Activated naive CD8-positive, alpha-beta T cell (primary cell): ENCODE measurements around the gene DDX41.

Experiments
- H3K27ac Mint-ChIP-seq: one replicate; pipeline ENCODE4 v1.8.0; 2021; ENCODE audit warnings: mixed read lengths
- H3K27me3 Mint-ChIP-seq: one replicate; pipeline ENCODE4 v1.8.0; 2021; ENCODE audit warnings: mixed read lengths
- H3K36me3 Mint-ChIP-seq: one replicate; pipeline ENCODE4 v1.8.0; 2021; ENCODE audit warnings: mixed read lengths
- H3K4me1 Mint-ChIP-seq: one replicate; pipeline ENCODE4 v1.8.0; 2021; ENCODE audit warnings: low read depth, mixed read lengths
- H3K4me3 Mint-ChIP-seq: one replicate; pipeline ENCODE4 v1.8.0; 2021; ENCODE audit warnings: mild to moderate bottlenecking, mixed read lengths
- H3K9me3 Mint-ChIP-seq: one replicate; pipeline ENCODE4 v1.8.0; 2021; ENCODE audit warnings: low read depth, mixed read lengths

The DDX41 gene

DNA sequence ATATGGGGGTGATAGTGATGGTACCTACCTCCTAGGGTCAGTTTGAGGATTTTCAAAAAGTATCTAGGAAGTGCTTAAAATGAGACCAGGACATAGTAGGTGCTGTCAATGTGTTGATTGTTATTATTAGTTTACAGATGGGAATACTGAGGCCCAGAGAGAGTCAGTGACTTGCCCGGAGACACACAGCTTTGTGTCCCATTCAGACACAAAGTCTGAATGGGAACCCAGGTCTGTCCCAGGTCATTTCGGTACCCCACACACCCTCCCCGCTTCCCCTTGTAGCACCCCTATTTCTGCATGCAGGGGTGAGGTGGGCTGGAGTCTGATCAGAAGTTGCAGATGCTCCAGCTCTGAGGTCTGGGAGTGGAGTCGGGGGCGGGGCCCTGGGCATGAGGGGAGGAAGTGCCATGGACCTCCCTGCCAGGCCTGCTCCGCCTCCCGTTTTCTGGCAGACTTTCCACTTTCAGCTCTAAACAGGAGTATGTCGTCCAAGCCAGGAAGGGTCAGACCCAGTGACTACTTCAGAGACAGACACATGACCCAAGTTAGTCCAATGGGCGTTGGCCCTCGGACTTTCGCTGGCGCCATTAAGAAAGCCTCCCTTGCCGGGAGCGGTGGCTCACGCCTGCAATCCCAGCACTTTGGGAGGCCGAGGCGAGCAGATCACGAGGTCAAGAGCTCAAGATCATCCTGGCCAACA lies 40.1 kb downstream of the DDX41 start:
- H3K27ac Mint-ChIP-seq: peak overlapping the region; percentile 76

DNA sequence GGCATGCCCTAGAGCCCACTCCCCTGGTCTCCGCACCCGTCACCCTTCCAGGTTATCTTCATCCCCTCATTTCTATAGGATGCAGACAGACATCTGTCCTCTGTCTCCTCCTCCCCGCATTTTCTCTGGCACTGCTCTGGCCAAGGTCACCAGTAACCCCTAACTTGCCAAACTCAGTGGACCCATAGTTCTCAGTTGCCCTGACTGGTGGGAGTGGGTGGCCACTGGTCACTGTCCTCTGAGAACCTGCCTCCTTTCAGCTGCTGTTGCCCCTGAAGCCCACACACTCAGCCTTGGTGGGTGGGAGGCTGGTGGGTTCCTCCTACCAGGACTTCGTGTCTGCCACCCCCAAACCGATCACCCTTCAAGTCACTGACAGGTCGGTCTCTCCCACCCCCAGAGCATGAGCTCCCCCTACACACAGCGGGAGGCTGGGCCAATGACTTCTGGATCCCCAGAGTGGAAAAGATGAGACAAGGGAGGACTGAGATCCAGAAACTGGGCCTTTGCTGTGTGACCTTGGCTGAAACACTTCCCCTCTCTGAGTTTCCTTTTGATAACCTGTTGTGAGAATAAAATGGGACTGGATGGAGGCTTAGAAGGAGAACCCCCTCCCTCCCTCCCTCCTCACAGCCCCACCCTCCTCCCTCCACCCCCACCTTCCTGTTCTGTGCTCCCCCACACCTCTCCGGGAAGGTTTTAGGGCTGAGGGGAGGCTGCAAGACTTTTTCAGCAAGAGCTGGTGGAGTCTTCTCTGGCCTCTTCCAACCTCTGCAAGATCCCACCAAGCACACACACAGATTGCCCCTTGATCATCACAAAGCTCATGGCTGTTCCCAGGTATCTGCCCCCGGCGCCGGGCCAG lies 41.0 kb downstream of the DDX41 start:
- H3K4me1 Mint-ChIP-seq: peaks cover 64% of the 10 kb centered on the region
- H3K27ac Mint-ChIP-seq: peak overlapping the region; percentile 76
- no peaks in the 10 kb centered on the region for H3K9me3 Mint-ChIP-seq
- peak overlapping the region; percentile 69 for H3K4me3 Mint-ChIP-seq
- H3K27me3 Mint-ChIP-seq: no peaks in the 10 kb centered on the region
- no peaks in the 10 kb centered on the region for H3K36me3 Mint-ChIP-seq

More for the DNA sequence above, 40.1 kb downstream of the DDX41 start:
- peak overlapping the region; percentile 67 for H3K4me3 Mint-ChIP-seq
- H3K9me3 Mint-ChIP-seq: no peaks in the 10 kb centered on the region
- peaks cover 57% of the 10 kb centered on the region for H3K4me1 Mint-ChIP-seq
- H3K36me3 Mint-ChIP-seq: no peaks in the 10 kb centered on the region
- no peaks in the 10 kb centered on the region for H3K27me3 Mint-ChIP-seq

DNA sequence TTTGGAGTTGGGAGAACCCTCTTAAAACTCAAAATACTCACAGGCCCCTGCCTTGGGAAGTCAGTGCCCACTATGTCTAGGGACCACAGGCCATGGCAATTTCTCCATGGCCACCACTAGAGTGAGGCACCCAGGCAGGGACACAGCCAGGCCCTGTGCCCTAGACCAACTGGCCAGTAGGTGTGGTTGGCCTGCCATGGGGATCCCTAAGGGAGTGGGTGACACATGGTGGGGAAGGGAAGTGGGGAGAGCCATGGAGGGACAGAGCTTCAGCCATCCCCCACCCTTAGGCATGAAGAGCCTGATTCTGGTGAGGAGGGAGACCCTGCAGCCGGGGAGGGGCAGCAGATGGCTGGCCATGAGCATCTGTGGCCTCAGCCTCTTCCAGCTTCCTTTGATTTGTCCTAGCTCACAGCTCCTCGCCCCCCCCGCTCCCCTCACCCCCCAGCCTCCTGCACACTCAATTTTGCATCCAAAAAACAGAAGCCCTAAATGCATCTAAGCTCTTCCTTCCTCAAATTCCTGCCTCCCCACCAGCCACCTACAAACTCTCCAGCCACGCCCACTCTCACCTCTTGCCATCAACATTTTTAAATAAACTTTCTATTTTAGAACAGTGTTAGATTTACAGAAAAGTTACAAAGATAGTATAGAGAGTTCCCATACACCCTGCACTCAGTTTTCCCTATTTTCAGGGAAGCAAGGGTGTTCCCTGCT lies 41.8 kb downstream of the DDX41 start:
- H3K36me3 Mint-ChIP-seq: no peaks in the 10 kb centered on the region
- H3K27me3 Mint-ChIP-seq: no peaks in the 10 kb centered on the region
- peak overlapping the region; percentile 85 for H3K4me3 Mint-ChIP-seq
- peak overlapping the region; percentile 55 for H3K27ac Mint-ChIP-seq
- peaks cover 65% of the 10 kb centered on the region for H3K4me1 Mint-ChIP-seq
- H3K9me3 Mint-ChIP-seq: no peaks in the 10 kb centered on the region

DNA sequence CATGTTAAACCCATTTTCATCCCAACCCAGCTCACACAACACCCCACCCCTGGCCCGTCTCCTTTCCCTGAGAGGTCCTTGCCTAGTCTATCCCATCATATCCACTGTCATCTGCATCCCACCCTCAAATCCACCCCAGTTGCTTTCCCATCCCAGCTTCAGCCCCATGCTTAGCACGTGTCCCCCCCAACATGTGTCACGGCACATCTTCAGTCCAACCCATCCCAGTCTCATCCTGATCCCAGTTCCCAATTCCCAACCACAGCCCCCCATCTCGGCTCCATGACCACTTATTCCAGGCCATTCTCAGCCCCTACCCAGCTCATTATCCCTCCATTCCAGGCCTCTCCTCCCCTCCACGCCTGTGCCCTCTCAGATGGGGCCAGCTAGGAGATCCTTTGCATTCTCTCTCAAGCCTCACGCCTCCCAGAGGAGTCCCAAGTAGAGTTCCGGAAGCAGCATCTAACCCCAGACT lies 42.7 kb downstream of the DDX41 start:
- H3K4me3 Mint-ChIP-seq: peak overlapping the region; percentile 85
- H3K27ac Mint-ChIP-seq: peak overlapping the region; percentile 70
- no peaks in the 10 kb centered on the region for H3K36me3 Mint-ChIP-seq
- no peaks in the 10 kb centered on the region for H3K9me3 Mint-ChIP-seq
- H3K4me1 Mint-ChIP-seq: peaks cover 55% of the 10 kb centered on the region
- H3K27me3 Mint-ChIP-seq: no peaks in the 10 kb centered on the region

DNA sequence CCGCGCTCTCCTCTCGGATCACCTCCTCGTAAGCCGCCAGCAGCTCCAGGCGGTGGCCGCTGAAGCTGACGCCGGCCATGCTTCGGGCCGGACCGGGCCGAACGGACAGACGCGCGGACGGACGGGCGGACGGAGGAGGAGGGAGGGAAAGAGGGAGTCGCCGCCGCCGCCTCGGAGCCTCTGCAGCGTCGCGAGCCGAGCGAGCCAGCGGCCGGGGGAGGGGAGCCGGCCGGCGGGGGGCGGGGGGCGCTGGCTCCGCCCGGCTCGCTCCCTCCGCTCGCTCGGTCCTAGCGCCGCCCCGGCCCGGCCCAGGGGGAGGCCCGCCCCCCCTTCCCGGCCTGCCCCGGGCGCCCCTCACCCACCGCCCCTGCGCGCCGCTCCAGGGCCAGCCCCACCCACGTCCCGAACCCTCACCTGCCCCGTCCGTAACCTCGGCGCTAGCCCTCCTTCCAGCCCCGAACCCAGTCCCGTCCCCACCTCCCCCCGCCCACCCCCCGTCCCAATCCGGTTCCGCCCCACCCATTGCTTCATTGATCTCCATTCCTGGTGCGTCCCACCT lies 43.2 kb downstream of the DDX41 start, which contains the start of gene DBN1:
Gene DBN1, minus strand, starts transcription at position 192 of the 559 bp plus-strand sequence. Its CDS starts 113 bp downstream, at position 79.
- H3K27me3 Mint-ChIP-seq: no peaks in the 10 kb centered on the region
- H3K27ac Mint-ChIP-seq: peak within 1 kb of the TSS; percentile 70
- no peaks in the 10 kb centered on the region for H3K36me3 Mint-ChIP-seq
- no peaks in the 10 kb centered on the region for H3K9me3 Mint-ChIP-seq
- H3K4me3 Mint-ChIP-seq: peak within 1 kb of the TSS; percentile 85
- H3K4me1 Mint-ChIP-seq: peaks cover 50% of the 10 kb centered on the region

DNA sequence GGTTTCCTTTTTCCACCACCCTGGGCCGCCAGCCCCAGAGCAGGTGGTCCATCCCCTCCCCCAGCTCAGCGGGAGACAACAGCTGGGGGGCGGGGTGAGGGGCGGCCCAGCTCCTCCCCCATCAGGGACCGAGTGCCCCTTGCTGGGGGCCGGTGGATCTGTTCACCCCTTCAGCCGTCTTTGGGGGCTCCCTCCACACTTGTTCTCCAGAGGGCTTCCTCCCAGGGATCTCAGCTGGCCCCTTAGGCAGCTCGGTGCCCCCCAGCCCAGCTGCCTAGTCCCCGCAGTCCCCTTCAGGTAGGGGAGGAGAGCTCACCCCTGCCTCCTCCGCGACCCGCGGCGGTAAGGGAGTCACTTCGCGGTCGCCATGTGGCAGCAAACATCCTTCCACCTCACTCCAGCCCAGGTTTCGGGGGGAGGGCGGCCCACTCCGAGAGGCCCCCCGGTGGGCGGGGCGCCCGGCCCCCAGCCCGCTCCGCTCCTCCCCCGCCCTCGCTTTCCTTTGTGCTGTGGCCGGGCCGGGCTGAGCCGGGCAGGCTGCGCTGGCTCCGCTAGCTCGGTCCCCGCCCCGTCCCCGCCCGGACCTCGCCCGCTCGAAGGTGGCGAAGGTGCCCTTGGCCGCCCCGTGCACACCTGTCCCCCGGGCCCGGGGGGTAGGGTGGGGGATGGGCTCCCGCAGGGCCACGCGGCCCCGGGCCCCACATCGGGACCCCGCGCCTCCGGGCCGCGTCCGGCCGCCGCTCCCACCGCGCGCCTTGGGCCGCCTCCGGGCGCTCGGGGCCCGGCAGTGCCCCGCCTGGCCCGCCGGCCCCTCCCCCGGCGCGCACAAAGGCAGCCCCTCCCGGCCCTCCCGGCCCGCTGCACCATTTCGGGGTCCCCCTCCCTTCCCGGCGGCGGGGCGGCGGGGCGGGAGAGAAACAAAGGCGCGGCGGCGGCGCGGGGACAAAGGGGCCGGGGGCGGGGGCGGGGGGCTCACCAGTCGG lies 44.0 kb downstream of the DDX41 start:
- Mint-ChIP-seq H3K27me3 (no peaks in the 10 kb centered on the region), H3K36me3 (no peaks in the 10 kb centered on the region), H3K27ac (peak overlapping the region; percentile 67), H3K4me3 (peak overlapping the region; percentile 81), H3K4me1 (peaks cover 44% of the 10 kb centered on the region), H3K9me3 (no peaks in the 10 kb centered on the region)

DNA sequence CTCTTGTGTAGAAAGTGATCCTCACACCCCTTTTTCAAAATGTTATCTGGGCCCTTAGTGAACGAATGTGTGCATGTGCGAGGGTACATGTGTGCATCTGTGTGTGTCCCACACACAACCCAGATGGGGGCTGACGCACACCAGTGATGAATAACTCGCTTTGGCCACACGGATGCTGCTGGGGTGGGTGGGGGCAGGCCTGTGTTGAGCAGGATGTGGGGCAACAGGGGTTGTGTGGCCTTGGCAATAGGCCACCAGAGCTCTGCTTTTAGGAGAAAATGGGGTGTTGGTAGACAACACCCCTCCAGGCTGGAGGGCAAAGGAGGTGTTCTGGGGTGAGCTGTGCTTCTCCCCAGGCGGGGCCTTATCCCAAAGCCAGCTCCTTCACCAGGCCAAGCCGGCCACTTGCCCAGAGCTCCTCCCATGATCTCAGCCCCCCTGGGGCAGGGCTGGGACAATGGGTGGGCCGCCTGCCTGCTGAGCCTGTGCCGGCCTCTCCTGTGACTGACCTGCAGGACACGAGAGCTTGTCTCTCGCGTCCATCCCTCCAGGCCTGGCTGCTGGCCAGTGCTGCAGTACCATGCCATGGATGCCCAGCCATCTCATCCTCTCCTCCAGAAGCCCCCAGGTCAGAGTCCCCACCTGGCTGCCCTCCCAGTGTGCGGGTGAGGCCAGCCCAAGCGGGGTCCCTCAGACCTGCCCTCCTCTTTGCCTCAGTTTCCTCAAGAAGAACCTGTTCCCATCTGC lies 45.0 kb downstream of the DDX41 start:
- Mint-ChIP-seq H3K27ac (peak overlapping the region; percentile 67), H3K27me3 (no peaks in the 10 kb centered on the region), H3K4me3 (peak overlapping the region; percentile 80), H3K4me1 (peaks cover 41% of the 10 kb centered on the region), H3K9me3 (no peaks in the 10 kb centered on the region), H3K36me3 (no peaks in the 10 kb centered on the region)

DNA sequence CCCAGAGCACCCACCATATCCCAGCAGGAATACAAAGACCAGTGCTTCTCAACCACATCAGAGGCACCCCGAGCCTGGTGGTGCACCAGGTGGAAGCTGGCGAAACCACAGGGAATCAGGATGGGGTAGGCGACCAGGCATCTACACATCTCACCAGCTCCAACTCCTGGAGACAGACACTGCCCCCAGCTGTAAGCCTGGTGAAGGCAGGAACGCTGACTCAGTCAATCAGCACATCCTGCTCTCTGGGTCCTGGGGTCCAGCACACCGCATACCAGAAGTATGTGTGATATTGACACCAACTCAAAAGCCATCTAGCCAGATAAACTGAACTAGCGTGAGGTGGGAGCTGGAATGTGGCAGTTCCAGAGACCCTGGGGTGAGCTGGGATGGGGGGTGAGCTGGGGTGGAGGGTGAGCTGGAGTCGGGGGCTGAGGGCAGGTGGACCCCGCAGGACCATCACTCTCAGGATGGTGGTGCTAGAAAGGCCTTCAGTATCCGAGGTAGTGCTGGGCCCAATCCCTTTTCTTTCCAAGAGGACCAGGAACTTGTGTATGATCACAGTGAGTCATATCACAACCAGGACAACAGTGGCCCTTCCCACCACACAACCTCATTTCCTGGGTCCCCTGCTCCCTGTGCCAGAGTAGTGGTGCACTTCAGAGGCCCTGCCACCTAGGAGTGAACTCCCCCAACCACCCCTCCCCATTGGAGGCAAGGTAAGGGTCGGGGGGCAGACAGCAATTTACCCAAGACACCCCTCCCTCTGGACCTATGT lies 45.8 kb downstream of the DDX41 start:
- Mint-ChIP-seq H3K4me1 (peaks cover 35% of the 10 kb centered on the region), H3K27me3 (no peaks in the 10 kb centered on the region), H3K4me3 (peak overlapping the region; percentile 80), H3K36me3 (peaks cover 3% of the 10 kb centered on the region), H3K9me3 (no peaks in the 10 kb centered on the region), H3K27ac (peak overlapping the region; percentile 71)

DNA sequence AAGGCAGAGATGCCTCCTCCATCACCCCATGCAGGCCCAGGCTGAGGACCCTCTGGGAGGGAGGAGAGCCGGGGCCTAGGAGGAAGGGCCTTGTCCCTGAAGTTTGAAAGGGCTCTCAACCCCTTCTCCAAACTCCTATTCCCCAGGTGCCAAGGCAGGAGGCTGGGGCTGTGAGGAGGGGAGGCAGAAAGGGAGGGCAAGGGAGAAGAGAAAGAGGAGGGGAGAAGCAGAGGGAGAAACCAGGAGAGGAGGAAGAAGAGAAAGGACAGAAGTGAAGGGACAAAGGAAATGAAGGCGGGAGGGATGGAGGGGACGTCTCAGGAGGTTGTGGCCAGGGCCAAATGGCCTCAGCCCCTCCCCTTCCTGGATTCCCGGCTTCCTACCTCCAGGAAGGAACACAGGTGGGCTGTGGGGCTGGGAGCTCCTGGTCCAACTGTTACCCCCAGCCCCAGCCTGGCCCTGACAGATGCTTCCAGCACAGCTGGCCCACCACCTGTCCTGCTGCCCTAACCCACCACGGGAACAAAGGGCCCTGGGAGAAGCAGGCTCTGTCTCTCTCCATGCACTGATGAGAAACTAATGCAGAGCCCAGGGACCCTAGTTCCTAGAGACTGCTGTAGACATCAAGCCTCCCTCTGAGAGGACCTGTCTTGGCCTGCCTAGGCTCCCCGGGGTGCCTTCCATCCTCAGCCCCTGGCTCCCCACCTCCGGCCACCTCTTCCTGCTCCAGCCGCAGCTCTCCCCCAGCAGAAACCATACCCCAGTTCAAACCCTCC lies 46.8 kb downstream of the DDX41 start:
- peaks cover 26% of the 10 kb centered on the region for H3K4me1 Mint-ChIP-seq
- no peaks in the 10 kb centered on the region for H3K9me3 Mint-ChIP-seq
- H3K4me3 Mint-ChIP-seq: peak overlapping the region; percentile 20
- peaks cover 9% of the 10 kb centered on the region for H3K36me3 Mint-ChIP-seq
- no peaks in the 10 kb centered on the region for H3K27me3 Mint-ChIP-seq
- H3K27ac Mint-ChIP-seq: peak overlapping the region; percentile 71

DNA sequence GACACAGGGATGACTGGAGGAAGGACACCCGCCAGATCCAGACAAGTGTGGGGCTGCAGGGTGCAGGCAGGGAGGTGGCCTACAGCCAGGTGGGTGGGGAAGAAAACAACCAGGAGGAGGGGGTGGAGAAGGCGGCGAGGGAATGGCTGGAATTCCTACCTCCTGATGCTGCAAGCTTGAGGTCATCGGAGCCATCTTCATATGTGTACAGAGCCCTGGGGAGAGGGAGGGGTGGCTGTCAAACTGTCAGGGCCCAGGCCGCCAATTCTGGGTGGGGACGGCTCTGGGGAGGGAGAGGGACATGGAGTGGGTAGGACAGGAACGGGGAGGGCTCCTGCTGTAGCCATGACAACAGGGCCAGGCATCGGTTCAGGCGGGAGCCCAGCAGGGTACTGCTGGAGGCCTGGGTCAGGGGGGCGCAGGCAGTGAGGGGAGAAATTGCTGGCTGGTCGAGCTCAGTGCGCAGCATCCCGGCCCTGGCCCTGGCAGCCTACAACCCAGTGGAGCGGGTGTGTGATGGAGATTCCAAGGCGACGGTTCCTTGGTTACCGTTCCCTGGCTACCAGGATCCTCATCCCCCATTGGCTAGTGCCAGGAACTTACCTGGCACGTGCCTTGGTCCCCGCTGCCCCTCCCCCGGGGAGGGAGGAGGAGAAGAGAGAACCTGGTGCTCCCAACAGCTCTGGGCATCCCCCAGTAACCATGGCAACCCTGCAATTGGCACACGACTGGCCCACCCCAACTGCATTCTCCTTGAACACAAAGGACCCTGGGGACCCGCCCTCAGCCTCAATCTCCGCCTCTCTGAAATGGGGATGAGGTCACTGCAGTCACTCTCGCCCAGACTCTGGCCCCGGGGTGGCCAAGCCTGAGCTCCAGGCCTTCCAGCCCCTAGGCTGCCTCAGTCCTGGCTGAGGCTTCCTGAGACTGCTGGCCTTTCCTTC lies 47.8 kb downstream of the DDX41 start:
- Mint-ChIP-seq H3K27ac (no peak overlapping the region), H3K27me3 (no peaks in the 10 kb centered on the region), H3K36me3 (peaks cover 9% of the 10 kb centered on the region), H3K4me1 (peaks cover 16% of the 10 kb centered on the region), H3K4me3 (no peak overlapping the region), H3K9me3 (no peaks in the 10 kb centered on the region)

DNA sequence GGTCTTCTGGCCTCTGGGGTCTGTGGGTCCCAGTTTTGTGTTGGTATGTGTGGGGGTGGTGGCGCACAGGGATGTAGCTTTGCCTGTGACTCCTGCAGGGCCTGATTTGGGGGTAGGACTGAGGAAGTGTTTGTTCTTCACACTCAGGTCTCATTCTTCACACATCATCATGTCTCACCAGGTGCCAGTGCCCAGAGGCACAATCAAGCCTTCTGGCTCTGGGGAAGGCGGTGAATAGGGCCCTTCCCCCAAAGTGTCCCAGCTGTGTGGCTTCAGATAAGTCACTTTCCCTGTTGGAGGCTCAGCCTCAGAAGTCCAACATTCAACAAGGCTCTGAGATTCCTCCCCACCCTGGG lies 48.5 kb downstream of the DDX41 start:
- no peak overlapping the region for H3K4me3 Mint-ChIP-seq
- no peaks in the 10 kb centered on the region for H3K9me3 Mint-ChIP-seq
- H3K4me1 Mint-ChIP-seq: peaks cover 14% of the 10 kb centered on the region
- H3K36me3 Mint-ChIP-seq: peaks cover 9% of the 10 kb centered on the region
- H3K27ac Mint-ChIP-seq: no peak overlapping the region
- H3K27me3 Mint-ChIP-seq: no peaks in the 10 kb centered on the region
